ACHN (cell line): ENCODE results near the gene FHOD1.

Experiments
- DNase-seq: peaks from one replicate; pipeline ENCODE4 v3.0.0-alpha.2; 2015
- in situ Hi-C: cut with HindIII; loops from 2 replicates; pipeline ENCODE4 v1.10.0; 2017; ENCODE audit warnings: low sequenced_read_pairs, low pct_ligation_motif_present, low pct_unique_long_range_greater_than_20kb

The FHOD1 gene

DNA sequence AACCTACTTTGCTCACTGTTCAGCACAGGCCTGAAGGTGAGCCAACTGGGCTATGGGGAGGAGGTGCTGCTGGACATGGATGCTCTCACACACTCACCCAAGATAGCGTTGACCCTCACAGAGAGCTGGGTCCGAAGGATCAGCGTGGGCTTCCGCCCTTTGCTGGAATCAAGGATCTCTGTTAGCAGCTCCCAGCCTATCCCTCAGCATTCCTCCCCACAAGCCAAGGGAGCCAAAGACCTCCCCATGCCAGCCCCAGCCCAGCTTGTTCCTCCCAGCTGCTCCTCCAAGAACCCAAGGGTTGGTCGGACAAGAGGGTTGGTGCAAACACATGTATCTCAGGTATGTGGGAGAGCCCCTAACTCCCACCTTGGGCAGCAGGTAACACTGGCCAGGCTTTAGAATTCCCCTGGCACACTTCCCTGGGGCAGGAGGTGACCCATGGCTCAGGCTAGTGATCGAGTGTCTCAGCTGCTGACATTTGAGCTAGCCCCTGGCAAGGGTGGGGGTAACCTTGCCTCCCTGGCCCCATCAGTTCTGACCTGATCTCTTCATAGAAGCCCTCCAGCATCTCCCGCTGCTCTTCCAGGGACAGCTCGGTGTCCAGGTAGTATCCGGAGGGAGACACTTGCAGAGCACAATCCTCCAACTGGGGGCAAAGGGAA, 8.3 kb downstream of the FHOD1 start:
- DNase-seq: no peak
- in situ Hi-C loops: no loop called here

DNA sequence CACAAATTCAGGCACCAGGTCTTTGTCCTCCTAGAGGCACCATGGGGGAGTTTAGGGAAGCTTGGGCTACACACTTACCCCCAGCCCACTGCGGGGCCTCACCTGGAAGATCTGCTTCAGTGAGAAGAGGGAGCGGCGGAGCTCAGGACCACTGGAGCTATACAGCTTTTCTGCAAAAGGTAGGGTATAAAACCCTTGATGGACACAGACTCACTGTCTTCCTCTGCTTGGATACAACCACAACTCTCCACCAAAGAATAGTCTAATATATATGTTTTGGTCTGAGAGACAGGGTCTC, 9.1 kb downstream of the FHOD1 start:
- in situ Hi-C loops: no loop called here
- DNase-seq: no peak

GRCh38 chr16:67237396-67238277, 9.6 kb downstream of the FHOD1 start:
- DNase-seq: no peak
- in situ Hi-C loops: no loop called here

- DNase-seq: peak; percentile 71
- in situ Hi-C loops: no loop called here
Measured at GRCh38 chr16:67236563-67237395, 10.5 kb downstream of the FHOD1 start.

GRCh38 chr16:67235816-67236562, 11.3 kb downstream of the FHOD1 start:
- DNase-seq: no peak

DNA sequence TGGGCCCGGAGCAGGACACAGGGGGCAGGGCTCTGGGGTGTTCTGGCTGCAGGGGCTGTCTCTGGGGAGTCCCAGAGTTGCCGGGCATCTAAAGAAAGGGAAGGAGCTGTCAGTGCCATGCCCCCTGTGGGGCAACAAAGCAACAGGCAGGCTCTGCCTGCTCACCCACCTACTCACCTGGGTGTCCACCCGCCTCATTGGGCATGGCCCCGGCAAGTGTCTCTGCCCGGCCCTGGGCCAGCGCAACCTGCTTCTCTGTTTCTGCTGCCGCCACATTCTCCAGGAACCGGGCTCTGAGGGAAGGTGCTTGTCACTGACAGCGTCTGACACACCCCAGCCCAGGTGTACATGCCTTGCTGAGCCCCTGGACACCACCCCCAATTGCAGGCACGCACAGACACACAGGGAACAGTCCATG, 13.1 kb downstream of the FHOD1 start:
- in situ Hi-C loops: no loop called here
- no peak for DNase-seq

More at GRCh38 chr16:67235816-67236562, 11.3 kb downstream of the FHOD1 start:
- in situ Hi-C loops: no loop called here

GRCh38 chr16:67233596-67233995, 13.7 kb downstream of the FHOD1 start:
- in situ Hi-C loops: no loop called here
- no peak for DNase-seq

DNA sequence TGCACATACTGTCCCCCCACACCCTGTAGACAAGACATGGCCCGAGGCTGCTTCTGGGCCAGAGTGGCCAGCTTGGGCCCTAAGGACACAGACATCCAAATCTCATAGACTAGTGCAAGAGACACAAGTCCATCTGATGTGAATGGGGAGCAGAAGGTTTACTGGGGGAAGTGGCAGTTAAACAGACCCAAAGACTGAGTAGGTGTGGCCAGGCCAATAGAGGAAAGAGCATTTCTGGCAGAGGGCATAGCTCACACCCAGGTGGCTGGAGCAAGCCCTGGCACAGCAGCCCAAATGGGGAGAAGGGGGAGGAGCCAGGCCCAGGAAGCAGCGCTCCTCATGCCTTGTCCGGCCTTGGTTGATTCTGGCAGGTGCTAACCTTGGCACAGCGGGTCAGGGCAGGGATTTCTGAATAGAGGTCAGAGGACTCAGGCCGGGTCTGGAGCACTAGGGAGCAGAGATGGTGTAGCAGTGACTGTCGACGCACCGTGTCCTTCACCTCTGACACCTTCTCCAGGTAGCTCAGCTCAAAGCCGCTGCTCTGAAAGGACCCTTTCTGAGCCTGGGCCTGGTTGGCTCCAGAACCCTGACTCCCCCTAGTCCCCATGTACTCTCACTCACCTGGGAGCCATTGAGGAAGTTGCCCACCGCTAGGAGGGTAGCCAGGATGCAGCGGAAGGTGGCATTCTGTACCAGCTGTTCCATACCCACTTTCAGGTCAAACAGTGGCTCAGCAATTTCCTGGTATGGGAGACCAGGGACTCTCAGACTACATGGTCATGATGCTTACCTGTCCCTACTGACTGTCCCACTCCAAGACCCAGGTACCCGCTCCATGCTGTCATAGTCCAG, 16.2 kb downstream of the FHOD1 start:
- no peak for DNase-seq
- in situ Hi-C loops: no loop called here

- in situ Hi-C loops: no loop called here
- DNase-seq: no peak
Measured at GRCh38 chr16:67229906-67230808, 17.1 kb downstream of the FHOD1 start.

- in situ Hi-C loops: no loop called here
- no peak for DNase-seq
Measured at GRCh38 chr16:67228905-67229304, 18.4 kb downstream of the FHOD1 start.

GRCh38 chr16:67228034-67228785, 19.1 kb downstream of the FHOD1 start:
- in situ Hi-C loops: no loop called here

DNA sequence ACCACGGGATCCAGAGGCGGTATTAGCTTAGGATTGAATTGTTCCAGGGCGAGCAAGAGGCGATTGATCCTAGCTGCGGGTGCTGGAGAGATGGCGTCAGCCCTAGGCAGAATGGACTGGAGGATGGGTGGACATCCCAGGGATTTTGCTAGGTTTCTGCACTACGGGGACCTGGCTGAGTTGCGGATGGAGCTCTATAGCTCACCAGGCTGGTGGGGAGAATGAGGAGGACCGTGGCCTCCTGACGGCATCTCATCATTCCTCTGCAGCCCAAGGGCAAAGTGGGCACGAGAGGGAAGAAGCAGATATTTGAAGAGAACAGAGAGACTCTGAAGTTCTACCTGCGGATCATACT, 19.7 kb downstream of the FHOD1 start:
- DNase-seq: no peak
- in situ Hi-C loops: no loop called here

More at GRCh38 chr16:67228034-67228785, 19.1 kb downstream of the FHOD1 start:
- no peak for DNase-seq

DNA sequence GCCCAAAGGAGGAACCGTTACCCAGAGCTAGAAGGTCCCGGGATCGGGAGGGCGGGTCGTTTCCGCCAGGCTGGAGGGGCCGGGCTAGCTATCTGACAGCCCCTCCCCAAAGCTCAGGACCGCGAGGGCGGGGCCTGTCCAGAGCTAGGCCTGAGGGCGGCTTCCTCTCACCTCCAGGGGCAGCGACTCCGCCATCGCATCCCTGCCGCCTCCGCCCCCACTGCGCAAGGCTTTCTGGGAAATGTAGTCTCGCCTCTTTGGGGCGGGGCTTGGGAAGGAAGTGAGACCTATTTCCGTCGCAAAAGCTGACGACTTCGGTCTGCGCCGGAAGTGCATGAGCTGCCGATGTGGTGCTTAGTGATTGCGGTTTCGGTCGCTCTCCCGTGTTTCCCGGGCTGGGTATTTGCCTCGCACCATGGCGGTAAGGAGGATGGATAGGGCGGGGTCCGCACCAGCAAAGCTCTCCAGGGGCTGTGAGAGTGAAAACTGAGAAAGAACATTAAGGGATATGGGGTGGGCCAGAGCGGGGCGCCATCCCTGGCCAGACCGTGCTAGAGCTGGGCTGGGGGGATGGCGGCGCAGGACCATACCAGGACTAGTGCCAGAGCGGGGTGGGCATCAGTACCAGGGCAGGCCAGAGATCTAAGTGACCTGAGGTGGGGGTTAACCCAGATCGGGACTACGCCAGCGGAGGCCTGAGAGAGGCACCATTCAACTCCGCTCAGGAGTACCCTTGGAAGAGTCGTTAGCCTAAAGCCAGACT, 20.3 kb downstream of the FHOD1 start, which contains the start of gene TMEM208:
TMEM208 (plus strand) TSS at position 327 of the 763 bp plus-strand sequence; CDS start at position 416, 89 bp downstream.
- peak; percentile 100 for DNase-seq

DNA sequence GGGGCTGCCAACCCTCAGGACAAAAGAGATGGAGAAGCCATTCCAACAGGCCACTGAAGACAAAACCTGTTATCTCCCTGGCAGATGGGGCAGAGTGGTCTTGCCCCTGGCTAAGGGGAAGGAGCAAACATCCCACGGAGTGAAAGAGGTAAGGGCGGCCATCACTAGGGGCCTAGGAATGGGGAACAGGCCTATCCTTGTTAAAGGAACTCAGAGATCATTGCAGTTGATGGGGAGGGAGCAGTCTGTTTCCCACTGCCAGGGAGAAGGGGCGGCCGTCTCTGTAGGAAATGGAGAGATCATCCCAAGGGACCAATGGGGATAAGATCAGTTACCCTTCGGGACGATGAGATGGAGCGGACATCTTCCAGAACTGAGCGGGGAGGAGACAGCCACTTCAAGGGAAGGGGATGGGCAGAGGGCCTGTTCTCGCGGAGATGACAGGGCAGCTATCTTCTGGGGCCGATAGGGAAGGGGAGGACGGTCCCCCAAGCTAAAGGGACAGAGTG, 20.9 kb downstream of the FHOD1 start:
- no peak for DNase-seq
- in situ Hi-C loops: no loop called here

More for the DNA sequence above, 20.3 kb downstream of the FHOD1 start, which contains the start of gene TMEM208:
- in situ Hi-C loops: no loop called here

- DNase-seq: no peak
- in situ Hi-C loops: no loop called here
Measured at GRCh38 chr16:67223992-67224391, 23.3 kb downstream of the FHOD1 start.
